ENCODE results near the gene TM9SF1.

DNA sequence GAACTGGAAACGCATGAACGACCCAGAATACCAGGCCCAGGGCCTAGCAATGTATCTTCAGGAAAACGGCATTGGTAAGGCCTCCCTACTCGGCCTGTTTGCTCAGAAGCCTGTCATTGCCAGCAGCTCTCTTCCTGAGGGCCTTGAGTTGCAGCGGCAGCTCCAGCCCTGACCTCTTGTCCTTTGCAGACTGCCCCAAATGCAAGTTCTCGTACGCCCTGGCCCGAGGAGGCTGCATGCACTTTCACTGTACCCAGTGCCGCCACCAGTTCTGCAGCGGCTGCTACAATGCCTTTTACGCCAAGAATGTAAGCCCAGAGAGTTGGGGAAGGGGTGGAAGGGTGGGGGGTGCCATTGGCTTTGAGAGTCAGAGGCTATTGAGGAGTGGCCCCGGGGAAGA lies 37.9 kb downstream of the TM9SF1 start:
- TF ChIP-seq, protein P1, sequence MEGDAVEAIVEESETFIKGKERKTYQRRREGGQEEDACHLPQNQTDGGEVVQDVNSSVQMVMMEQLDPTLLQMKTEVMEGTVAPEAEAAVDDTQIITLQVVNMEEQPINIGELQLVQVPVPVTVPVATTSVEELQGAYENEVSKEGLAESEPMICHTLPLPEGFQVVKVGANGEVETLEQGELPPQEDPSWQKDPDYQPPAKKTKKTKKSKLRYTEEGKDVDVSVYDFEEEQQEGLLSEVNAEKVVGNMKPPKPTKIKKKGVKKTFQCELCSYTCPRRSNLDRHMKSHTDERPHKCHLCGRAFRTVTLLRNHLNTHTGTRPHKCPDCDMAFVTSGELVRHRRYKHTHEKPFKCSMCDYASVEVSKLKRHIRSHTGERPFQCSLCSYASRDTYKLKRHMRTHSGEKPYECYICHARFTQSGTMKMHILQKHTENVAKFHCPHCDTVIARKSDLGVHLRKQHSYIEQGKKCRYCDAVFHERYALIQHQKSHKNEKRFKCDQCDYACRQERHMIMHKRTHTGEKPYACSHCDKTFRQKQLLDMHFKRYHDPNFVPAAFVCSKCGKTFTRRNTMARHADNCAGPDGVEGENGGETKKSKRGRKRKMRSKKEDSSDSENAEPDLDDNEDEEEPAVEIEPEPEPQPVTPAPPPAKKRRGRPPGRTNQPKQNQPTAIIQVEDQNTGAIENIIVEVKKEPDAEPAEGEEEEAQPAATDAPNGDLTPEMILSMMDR (IDR thresholded peaks at IDR 0.05) = no peak
- TF ChIP-seq POLR2AphosphoS5 (IDR thresholded peaks at IDR 0.05) (no peak), POLR2A (IDR thresholded peaks at IDR 0.05) (no peak)

Measured in breast epithelium (tissue), 3 donors.